DOHH2 (cell line): ENCODE measurements around the gene NCAPD2.

Experiments
- H3F3A ChIP-seq: fragments of 200-600 bp; sonication (generic), shearing (Covaris generic); 2 replicates; pipeline ENCODE4 v1.6.0; 2016; ENCODE audit warnings: antibody characterized with exemption, mild to moderate bottlenecking; ENCODE audit not compliant: control insufficient read depth, insufficient read depth
- H3K27ac ChIP-seq: fragments of 200-600 bp; sonication (generic); 2 replicates; pipeline ENCODE4 v1.5.1; 2014; ENCODE audit warnings: low read depth, mild to moderate bottlenecking, low read length, moderate library complexity
- H3K27me3 ChIP-seq: fragments of 200-600 bp; sonication (generic); 2 replicates; pipeline ENCODE4 v1.6.1; 2014; ENCODE audit warnings: mild to moderate bottlenecking, low read length, mixed read lengths; ENCODE audit not compliant: control insufficient read depth
- H3K36me3 ChIP-seq: fragments of 200-600 bp; sonication (generic); 2 replicates; pipeline ENCODE4 v1.6.1; 2014; ENCODE audit warnings: mild to moderate bottlenecking, low read length, moderate library complexity, mixed read lengths; ENCODE audit not compliant: control insufficient read depth
- H3K4me1 ChIP-seq: fragments of 200-600 bp; sonication (generic); 2 replicates; pipeline ENCODE4 v1.6.1; 2014; ENCODE audit warnings: mild to moderate bottlenecking, low read length, mixed read lengths; ENCODE audit not compliant: control insufficient read depth
- H3K4me2 ChIP-seq: fragments of 200-600 bp; sonication (generic); 2 replicates; pipeline ENCODE4 v1.6.0; 2014; ENCODE audit warnings: mild to moderate bottlenecking, low read length, moderate library complexity
- H3K4me3 ChIP-seq: fragments of 200-600 bp; sonication (generic); 2 replicates; pipeline ENCODE4 v1.5.1; 2014; ENCODE audit warnings: mild to moderate bottlenecking, low read length, mixed read lengths
- H3K79me2 ChIP-seq: fragments of 200-600 bp; sonication (generic); 2 replicates; pipeline ENCODE4 v1.6.1; 2014; ENCODE audit warnings: mild to moderate bottlenecking, low read length, mixed read lengths; ENCODE audit not compliant: control insufficient read depth
- H3K9me2 ChIP-seq: fragments of 200-600 bp; sonication (generic); replicated peaks from 2 replicates; pipeline ENCODE4 v1.6.1; 2014; ENCODE audit warnings: mild to moderate bottlenecking, low read length, mixed read lengths; ENCODE audit not compliant: control insufficient read depth
- H3K9me3 ChIP-seq: fragments of 200-600 bp; sonication (generic); 2 replicates; pipeline ENCODE4 v1.6.1; 2014; ENCODE audit warnings: antibody characterized with exemption, low read length, mixed read lengths; ENCODE audit not compliant: control insufficient read depth, insufficient read depth
- H4K20me1 ChIP-seq: fragments of 200-600 bp; sonication (generic); 2 replicates; pipeline ENCODE4 v1.6.0; 2014; ENCODE audit warnings: low read depth, mild to moderate bottlenecking, antibody characterized with exemption, low read length, moderate library complexity; ENCODE audit not compliant: control insufficient read depth, insufficient read depth
- EZH2phosphoT487 ChIP-seq: fragments of 200-600 bp; sonication (generic); IDR thresholded peaks from 2 replicates; pipeline ENCODE4 v1.6.1; 2017; ENCODE audit warnings: borderline replicate concordance, mild to moderate bottlenecking, antibody characterized with exemption, low read length, moderate library complexity, mixed read lengths
- TF ChIP-seq, protein P1 (sequence below): fragments of 200-600 bp; sonication (generic); IDR thresholded peaks from one replicate; pipeline ENCODE4 v1.5.1; 2014; ENCODE audit warnings: antibody characterized with exemption, mild to moderate bottlenecking, low read depth, low read length; ENCODE audit not compliant: poor library complexity, severe bottlenecking

The NCAPD2 gene

DNA sequence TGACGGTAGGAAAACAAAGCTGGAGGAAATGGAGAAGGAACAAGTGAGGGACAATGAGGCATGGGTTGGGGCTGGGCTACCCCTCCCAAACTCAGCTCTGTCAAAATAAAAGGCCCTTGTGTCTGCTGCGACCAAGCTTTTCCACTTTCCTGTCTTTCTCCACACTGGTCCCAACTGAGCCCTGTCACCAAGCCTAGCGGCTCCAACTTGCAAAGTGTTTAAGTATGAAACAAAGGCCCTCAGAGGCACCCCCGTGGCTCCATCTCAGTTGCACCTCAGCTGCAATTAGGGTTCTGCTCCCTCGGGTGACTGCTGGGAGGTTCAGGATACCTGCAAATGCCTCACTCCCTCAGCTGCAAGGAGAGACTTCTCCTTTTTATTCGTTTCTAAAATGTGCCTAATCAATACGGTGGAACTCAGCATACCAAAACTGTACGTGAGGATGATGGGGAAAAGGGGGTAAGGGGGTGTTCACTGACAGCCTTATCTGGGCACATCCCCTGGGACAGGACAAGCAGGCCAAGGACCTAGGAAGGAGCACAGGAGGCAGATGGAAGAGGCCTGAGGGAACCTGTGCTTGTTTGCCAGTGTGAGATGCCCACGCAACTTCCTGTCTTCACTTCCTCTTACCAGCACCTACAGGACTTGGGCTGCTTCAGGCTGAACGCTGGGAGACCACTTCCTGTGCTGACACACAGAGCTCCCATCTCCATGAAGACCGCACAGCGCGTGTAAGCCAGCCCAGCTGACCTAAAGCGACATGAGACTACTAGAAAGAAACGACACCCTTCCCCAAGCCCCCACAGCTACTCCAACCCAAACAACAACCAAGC lies 32.3 kb upstream of the NCAPD2 start:
- H3K4me2 ChIP-seq = peak overlapping the region; percentile 68
- H3F3A ChIP-seq = peaks cover 20% of the 10 kb centered on the region
- no peaks in the 10 kb centered on the region for H3K9me3 ChIP-seq
- no peaks in the 10 kb centered on the region for H4K20me1 ChIP-seq
- no peaks in the 10 kb centered on the region for H3K27me3 ChIP-seq
- H3K36me3 ChIP-seq = peaks cover 94% of the 10 kb centered on the region
- TF ChIP-seq EZH2phosphoT487 = no peak
- TF ChIP-seq, protein P1, sequence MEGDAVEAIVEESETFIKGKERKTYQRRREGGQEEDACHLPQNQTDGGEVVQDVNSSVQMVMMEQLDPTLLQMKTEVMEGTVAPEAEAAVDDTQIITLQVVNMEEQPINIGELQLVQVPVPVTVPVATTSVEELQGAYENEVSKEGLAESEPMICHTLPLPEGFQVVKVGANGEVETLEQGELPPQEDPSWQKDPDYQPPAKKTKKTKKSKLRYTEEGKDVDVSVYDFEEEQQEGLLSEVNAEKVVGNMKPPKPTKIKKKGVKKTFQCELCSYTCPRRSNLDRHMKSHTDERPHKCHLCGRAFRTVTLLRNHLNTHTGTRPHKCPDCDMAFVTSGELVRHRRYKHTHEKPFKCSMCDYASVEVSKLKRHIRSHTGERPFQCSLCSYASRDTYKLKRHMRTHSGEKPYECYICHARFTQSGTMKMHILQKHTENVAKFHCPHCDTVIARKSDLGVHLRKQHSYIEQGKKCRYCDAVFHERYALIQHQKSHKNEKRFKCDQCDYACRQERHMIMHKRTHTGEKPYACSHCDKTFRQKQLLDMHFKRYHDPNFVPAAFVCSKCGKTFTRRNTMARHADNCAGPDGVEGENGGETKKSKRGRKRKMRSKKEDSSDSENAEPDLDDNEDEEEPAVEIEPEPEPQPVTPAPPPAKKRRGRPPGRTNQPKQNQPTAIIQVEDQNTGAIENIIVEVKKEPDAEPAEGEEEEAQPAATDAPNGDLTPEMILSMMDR = no peak
- no peaks in the 10 kb centered on the region for H3K9me2 ChIP-seq
- peaks cover 68% of the 10 kb centered on the region for H3K4me1 ChIP-seq
- H3K4me3 ChIP-seq = peak overlapping the region; percentile 50
- H3K79me2 ChIP-seq = peaks cover 36% of the 10 kb centered on the region
- H3K27ac ChIP-seq = peak overlapping the region; percentile 76

DNA sequence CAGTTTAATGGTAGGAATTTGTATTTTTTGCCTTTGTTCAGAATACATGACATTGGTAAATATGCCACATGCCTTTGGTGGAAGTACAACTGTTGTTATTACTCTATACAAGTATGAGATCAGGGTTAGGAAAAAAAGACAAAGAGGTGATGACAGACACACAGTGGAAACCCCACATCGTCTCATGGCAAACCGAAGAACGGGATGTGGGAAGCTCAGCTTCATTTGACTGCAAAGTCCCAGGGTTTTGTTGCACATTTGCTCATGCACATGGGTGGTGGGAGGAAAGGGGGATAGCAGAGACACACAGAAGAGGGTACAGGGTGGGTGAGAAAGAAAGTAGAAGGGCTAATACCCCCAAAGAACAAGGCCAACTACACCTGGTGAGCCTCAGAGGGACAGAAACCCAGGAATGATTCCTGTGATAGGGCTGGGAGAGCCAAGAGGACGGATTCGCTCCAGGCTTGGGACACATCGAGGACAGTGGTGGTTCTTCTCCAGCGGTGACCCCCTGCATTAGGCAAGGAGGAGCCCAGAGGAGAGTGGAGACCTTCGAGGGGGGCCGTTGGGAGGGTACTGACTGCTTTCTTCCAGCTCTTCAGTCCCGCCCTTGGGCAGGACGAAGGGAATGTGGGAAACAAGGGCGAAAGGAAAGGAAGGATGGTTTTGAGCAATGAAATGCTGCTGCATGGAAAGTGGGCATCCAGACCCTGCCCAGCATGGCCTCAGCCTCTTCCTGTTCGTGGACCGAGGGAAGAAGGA lies 31.5 kb upstream of the NCAPD2 start:
- TF ChIP-seq, protein P1 = no peak
- no peak for TF ChIP-seq EZH2phosphoT487
- Histone ChIP-seq H3K27ac (peak overlapping the region; percentile 76), H3K4me3 (peak overlapping the region; percentile 50), H3K79me2 (peaks cover 41% of the 10 kb centered on the region), H3K4me1 (peaks cover 70% of the 10 kb centered on the region), H4K20me1 (no peaks in the 10 kb centered on the region), H3K36me3 (peaks cover 91% of the 10 kb centered on the region), H3K27me3 (no peaks in the 10 kb centered on the region), H3K9me2 (no peaks in the 10 kb centered on the region), H3K9me3 (no peaks in the 10 kb centered on the region), H3F3A (peaks cover 22% of the 10 kb centered on the region), H3K4me2 (peak overlapping the region; percentile 68)

DNA sequence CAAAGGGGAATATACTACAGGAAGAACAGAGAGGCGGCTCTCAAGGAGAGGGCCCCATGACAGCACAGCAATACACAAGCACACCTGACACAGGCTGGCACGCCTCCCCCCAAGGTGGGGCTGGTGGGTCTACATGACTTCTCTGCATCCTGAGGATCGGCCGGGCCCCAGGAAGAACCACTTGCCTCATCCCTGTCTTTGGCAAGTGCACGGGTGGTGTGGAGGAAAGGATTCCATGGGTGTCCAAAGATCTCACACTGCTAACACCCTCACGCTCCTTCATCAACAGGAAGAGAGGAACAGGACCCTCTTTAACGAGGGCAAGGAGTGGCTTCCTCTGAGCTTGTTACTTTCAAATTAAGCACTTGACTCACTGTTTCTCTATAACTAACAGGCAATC lies 30.7 kb upstream of the NCAPD2 start:
- H3K4me2 ChIP-seq = peak overlapping the region; percentile 68
- no peaks in the 10 kb centered on the region for H4K20me1 ChIP-seq
- H3K36me3 ChIP-seq = peaks cover 91% of the 10 kb centered on the region
- H3K79me2 ChIP-seq = peaks cover 49% of the 10 kb centered on the region
- peak overlapping the region; percentile 76 for H3K27ac ChIP-seq
- no peaks in the 10 kb centered on the region for H3K27me3 ChIP-seq
- peaks cover 78% of the 10 kb centered on the region for H3K4me1 ChIP-seq
- H3K9me3 ChIP-seq = no peaks in the 10 kb centered on the region
- no peak for TF ChIP-seq EZH2phosphoT487
- TF ChIP-seq, protein P1 = no peak
- peak overlapping the region; percentile 50; the same call in 1 of the 2 replicates for H3K4me3 ChIP-seq
- H3K9me2 ChIP-seq = no peaks in the 10 kb centered on the region
- peaks cover 22% of the 10 kb centered on the region for H3F3A ChIP-seq
